Melanocyte of skin (primary cell): ENCODE measurements around the gene SETD7. TPM values are rescaled to one million over a fixed set of nuclear protein-coding genes. Genes with fewer than 3 reads are reported as not detected.

Experiments used
- total RNA-seq, 2 donors: library from RNA; depleted of rRNA; stranded (reverse); fragments of >200 nt; gene quantifications; 2 replicates each; pipeline ENCODE4 v1.2.3, GENCODE V29; 2012

The SETD7 gene
- 10 to 100 TPM; 33.4 to 38.0 TPM for total RNA-seq

GRCh38 chr4:139556071-139556723 is at the start of gene SETD7:
Gene SETD7 (minus strand): TSS chr4:139556219. CDS start chr4:139556137, 82 bp downstream.

DNA sequence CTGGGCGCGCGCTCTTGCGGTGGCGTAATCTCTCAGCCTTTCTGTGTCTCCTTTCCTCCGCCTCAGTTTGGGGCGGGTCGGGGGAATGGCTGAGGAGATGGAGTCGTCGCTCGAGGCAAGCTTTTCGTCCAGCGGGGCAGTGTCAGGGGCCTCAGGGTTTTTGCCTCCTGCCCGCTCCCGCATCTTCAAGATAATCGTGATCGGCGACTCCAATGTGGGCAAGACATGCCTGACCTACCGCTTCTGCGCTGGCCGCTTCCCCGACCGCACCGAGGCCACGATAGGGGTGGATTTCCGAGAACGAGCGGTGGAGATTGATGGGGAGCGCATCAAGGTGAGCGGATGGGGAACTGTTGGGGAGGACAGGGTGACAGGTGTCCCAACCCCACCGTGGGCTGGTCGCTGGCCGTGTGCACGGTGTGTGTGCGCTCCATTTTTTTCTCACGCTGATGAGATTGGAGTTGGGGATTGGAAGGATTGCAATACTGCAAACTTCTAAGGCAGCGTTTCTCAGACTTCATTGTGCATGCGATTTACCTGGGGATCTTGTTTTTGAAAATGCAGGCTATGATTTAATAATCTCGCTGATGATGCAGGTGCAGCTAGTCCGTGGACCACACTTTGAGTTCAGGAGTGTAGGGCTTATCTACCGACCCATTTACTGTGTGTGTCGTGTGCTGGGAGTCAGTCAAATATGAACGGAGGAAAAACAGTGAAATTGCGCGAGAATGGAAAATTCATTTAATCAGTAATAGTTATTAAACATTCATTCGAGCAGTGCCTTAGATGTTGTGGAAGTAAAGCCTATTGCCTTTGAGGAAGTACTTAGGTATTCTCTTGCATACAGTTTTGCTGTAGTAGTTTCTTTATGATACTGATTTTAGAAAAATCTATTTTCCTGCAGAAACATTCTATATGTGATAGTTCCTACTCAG is 101.6 kb downstream of the SETD7 start, which contains the start of gene RAB33B:
TSS of gene RAB33B (plus strand) at position 11 of the 935 bp plus-strand sequence. CDS start at position 86, 75 bp downstream.

Other genes starting within 250 kb of the SETD7 start
- gene RAB33B, start 102.1 kb downstream of the SETD7 start, total RNA-seq = 1 to 10 TPM; 4.7 to 5.2 TPM
- 10 to 100 TPM; 12.3 to 14.1 TPM for gene MGST2, start 109.6 kb upstream of the SETD7 start, total RNA-seq